ENCODE measurements around the gene OR2T12. TPM values are rescaled to one million over a fixed set of nuclear protein-coding genes. Genes with fewer than 3 reads are reported as not detected.

OR2T12 gene
- total RNA-seq, 4 donors from 2014 or later, result not detected

DNA sequence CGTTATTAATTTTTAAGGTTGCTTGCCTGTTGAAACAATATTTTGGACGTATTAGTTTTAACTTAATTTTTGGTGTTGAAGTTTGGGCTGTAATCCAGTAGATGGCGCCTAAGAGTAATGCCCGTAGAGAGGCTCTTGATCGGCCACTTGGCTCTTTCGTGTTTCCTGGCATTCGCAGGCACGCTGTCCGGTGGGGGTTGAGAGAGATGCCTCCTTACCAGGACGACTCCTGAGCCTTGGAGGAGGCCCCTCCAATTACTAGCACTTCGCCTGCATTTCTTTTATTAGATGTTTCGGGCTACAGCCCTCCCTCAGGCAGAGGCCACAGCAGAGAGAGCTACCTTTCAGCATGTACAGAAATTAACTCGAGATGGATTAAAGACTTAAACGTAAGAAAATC is 60.0 kb downstream of the OR2T12 start:
- Histone ChIP-seq H3K27ac (no peak overlapping the region), H3K4me1 (no peaks in the 10 kb centered on the region), H3K9me3 (no peaks in the 10 kb centered on the region), H3K36me3 (no peaks in the 10 kb centered on the region), H3K27me3 (no peaks in the 10 kb centered on the region), H3K4me3 (no peak overlapping the region)
- no peak for DNase-seq
- TF ChIP-seq, protein P1, sequence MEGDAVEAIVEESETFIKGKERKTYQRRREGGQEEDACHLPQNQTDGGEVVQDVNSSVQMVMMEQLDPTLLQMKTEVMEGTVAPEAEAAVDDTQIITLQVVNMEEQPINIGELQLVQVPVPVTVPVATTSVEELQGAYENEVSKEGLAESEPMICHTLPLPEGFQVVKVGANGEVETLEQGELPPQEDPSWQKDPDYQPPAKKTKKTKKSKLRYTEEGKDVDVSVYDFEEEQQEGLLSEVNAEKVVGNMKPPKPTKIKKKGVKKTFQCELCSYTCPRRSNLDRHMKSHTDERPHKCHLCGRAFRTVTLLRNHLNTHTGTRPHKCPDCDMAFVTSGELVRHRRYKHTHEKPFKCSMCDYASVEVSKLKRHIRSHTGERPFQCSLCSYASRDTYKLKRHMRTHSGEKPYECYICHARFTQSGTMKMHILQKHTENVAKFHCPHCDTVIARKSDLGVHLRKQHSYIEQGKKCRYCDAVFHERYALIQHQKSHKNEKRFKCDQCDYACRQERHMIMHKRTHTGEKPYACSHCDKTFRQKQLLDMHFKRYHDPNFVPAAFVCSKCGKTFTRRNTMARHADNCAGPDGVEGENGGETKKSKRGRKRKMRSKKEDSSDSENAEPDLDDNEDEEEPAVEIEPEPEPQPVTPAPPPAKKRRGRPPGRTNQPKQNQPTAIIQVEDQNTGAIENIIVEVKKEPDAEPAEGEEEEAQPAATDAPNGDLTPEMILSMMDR (IDR thresholded peaks at IDR 0.05), result peak in 3 of 6 experiments; percentile 6 to 39 (median 19)
- no peak for TF ChIP-seq POLR2A (IDR thresholded peaks at IDR 0.05)

Other genes with a start within 250 kb of the OR2T12 start
- not detected for gene OR2L13, start 208.2 kb downstream of the OR2T12 start, total RNA-seq
- not detected for gene OR2M5, start 158.3 kb downstream of the OR2T12 start, total RNA-seq
- not detected for gene OR2M2, start 128.6 kb downstream of the OR2T12 start, total RNA-seq
- not detected for gene OR2M3, start 106.2 kb downstream of the OR2T12 start, total RNA-seq
- gene OR2M4, start 72.0 kb downstream of the OR2T12 start, total RNA-seq, result not detected
- gene OR2T33, start 25.4 kb downstream of the OR2T12 start, total RNA-seq, result not detected
- not detected for gene OR2M7, start 21.1 kb upstream of the OR2T12 start, total RNA-seq
- gene OR14C36, start 45.4 kb upstream of the OR2T12 start, total RNA-seq, result not detected
- gene OR2T4, start 58.2 kb upstream of the OR2T12 start, total RNA-seq, result not detected
- not detected for gene OR2T6, start 72.3 kb upstream of the OR2T12 start, total RNA-seq
- gene OR2T1, start 99.6 kb upstream of the OR2T12 start, total RNA-seq, result not detected
- not detected for gene OR2T2, start 142.2 kb upstream of the OR2T12 start, total RNA-seq
- not detected for gene OR2T3, start 169.9 kb upstream of the OR2T12 start, total RNA-seq
- gene OR2T5, start 185.2 kb upstream of the OR2T12 start, total RNA-seq, result not detected
- not detected for gene OR2G6, start 204.6 kb upstream of the OR2T12 start, total RNA-seq

Data from Peyer's patch (tissue), 4 donors.